SKM-1 (cell line): Measurements from ENCODE around the gene ITGA11.

Experiments used
- DNase-seq: peaks from one replicate; lab custom pipeline; 2025; ENCODE audit not compliant: unreplicated experiment; lab: John Stamatoyannopoulos, UW

ITGA11 gene

GRCh38 chr15:68447976-68448755, 16.2 kb upstream of the ITGA11 start:
- no peak for DNase-seq

DNA sequence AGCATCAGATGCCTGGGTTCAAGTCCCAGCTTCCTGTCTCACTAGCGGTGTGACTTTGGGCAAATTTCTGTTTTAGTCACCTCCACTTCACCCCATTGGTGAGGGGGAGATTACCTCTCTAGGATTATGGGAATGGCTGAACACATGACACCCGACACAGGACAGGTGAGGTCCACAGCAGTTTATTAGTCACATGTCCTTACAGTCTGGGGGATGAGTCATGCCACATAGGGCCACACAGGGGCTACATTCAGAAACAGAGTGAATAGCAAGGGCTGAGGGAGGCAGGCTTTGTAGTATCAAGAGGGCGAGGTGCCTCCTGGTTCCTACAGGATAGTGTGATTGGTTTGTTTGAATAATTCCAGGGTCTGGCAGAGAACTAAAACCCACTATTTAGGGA, 15.2 kb upstream of the ITGA11 start:
- DNase-seq: no peak

DNA sequence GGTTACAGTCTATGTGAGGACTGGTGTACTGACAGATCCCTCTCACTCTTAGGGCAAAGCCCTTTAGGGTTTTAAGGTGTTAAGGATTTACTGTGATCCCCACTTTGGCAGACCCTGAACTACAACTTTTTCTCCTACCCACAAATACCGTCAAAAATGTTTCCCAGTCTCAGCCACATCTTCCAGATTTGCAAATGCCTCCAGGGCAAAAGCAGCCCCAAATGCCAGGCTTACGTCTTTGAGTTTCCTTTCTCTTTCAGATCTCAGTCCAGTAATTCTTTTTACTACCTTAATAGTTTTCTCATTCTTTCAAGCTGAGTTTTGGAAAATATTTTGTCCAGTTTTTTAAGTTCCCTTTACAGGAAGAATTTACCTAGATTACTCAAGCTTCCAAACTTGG, 13.4 kb upstream of the ITGA11 start:
- DNase-seq: no peak

- DNase-seq: no peak
Observed at GRCh38 chr15:68444336-68444735, 12.4 kb upstream of the ITGA11 start.

GRCh38 chr15:68442903-68443302, 10.9 kb upstream of the ITGA11 start:
- DNase-seq: no peak

DNA sequence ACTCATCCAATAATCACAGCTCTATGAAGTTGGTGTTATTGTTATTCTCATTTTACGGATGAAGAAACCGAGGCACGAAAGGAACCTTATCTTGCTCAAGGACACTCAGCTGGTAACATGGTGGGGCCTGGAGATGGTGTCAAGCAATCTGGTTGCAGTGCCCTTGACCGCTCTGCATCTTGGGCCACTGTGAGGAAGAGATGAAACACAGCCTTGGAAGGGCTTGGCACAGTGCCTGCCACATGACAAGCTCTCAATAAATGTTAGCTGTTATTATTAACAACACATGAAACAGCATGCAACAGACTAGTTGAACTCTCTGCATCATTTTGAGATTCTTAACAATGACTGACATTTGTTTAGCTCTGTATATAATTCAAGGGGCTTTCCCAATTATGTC, 10.1 kb upstream of the ITGA11 start:
- no peak for DNase-seq

DNA sequence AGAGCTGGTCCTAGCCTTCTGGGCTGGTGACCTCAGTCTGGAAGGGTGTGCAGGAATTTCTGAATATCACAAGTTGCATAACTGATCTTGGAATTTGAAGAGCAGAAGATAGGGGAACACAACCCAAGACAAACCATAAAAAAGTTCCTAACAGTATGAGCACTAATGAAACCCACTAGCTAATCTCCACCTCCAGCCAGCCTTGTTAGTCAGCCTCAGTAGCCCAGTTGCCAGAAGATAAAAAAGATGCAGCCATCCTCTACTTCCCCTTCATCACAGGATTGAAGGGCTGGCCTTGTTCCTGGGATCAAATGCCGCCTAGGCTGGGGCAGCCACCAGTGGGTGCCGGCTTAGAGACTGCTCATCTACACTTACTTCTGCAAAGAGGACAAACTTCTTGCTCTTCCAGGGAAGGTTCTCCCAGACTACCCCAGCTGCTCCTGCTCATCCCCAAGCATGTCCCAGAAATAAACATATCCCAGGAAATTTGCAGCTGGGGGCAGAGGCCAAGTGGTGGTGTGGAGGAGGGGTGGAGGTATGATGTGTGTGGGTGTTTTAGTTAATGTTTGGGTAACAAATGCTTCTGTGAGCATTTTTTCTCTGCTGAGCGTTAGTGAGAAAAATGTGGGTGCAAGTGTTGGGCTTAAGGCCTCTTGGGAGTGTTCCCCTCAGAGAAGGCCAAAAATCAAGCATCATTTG, 9.2 kb upstream of the ITGA11 start:
- DNase-seq: no peak

DNA sequence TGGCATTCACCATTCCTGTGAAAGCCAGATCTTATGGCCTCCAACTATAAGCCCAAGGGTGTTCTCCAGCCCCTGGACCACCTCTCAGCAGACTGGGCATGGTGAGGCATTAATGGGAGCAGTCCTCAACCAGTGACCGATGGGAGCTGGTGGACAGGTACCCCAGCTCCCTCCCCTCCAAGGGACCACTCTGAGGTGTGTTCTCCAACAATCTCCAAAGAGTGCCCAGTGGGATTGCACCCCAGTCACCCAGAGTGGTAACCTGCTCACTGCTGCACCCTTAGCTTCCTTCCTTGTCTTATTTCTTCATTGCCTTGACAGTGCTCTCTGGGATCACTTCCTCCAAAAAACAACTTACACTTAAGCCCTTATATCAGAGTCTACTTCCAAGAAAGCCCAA, 8.2 kb upstream of the ITGA11 start:
- DNase-seq: no peak

GRCh38 chr15:68439506-68439905, 7.5 kb upstream of the ITGA11 start:
- no peak for DNase-seq

GRCh38 chr15:68436680-68437079, 4.7 kb upstream of the ITGA11 start:
- no peak for DNase-seq

DNA sequence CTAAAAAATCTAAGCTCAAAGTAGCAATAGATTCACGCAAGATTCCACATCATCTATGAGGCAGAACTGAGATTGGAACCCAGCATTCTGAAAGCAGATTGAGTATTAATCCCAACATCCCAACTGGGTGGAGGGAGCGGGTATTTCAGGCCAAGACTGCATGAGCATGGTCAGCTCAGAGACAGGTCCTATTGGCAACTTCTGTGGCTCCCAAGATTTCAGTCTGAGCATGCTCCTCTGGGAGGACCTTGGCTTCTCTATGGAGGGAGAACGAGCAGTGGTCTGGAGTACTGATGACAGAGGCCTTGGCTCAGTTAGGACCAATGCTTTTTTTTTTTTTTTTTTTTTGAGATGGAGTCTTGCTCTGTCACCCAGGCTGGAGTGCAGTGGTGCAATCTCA, 4.0 kb upstream of the ITGA11 start:
- DNase-seq: no peak

- no peak for DNase-seq
Observed at GRCh38 chr15:68434021-68434420, 2.1 kb upstream of the ITGA11 start.

DNA sequence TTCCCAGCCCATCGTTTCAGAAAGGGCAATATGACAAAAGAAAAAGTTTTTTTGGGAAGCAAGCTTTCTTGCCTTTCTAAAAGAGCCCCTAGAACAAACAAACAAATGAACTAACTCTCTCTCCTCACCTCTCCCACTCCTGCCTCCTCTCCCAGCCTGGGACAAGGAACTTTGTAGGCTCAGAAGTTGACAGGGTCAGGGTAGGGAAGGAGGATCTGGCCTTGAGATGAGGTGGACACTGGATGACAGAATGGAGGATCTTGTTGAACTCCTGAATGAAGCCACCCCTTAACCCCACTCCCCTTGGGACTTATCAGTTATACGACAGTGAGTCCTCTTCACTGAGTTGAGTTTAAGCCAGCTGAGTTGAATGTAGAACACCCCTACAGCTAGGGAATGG, 1.6 kb upstream of the ITGA11 start:
- DNase-seq: no peak

- DNase-seq: no peak
Observed at GRCh38 chr15:68432441-68433064, 590 bp upstream of the ITGA11 start.

GRCh38 chr15:68431037-68431791, 749 bp downstream of the ITGA11 start:
- no peak for DNase-seq

GRCh38 chr15:68430471-68431036, 1.4 kb downstream of the ITGA11 start:
- no peak for DNase-seq

- no peak for DNase-seq
Observed at GRCh38 chr15:68429691-68430470, 2.1 kb downstream of the ITGA11 start.

DNA sequence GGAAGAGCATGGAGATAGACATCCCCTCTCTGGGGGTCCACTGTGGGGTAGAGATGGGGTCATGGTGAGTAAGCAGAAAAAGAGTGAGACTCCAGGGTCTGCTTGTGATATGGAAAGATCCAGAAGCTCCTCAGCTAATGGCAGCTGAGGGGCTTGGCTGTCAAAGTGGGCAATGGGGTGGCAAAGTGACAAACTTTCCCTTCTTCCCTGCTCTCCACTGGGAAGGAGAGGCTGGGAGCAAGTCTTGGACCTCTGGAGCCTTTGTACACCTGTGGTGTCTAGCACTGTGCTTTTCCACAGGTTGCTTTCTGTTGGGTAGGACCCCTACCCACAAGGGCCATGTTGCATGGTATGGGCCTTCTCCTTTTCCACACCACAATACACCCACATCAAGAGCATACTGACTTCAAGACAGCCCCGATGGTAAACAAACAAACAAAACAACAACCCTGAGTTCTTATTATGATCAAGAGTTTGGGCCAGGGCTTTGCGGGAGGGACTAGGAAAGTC, 3.5 kb downstream of the ITGA11 start:
- no peak for DNase-seq

DNA sequence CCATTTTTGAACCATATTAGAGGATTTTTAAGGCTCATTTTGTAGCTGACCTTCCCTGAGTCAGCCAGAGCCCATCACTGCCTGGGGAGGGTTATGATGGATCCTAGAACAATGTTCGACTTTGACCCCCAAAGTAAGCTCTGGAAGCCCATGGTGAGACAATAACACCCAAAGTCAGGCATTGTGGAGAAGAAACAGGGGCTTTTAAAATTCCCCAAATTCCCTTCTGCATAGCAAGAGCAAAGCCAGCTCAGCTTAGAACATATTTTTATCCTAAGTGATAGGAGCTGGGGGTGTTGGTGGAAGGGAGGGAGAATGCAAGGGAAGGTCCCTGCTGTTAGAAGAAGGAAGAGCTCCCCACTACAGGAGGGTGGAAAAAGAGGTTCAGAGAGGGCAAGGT, 4.0 kb downstream of the ITGA11 start:
- no peak for DNase-seq

GRCh38 chr15:68427366-68427765, 4.6 kb downstream of the ITGA11 start:
- DNase-seq: no peak
